22Rv1 (cell line): Measurements from ENCODE around the gene HEMGN.
A peak's percentile ranks its signal among the peaks of the same experiment; 100 is the strongest.

ENCODE experiments used
- H3K27ac ChIP-seq: fragments of 450-650 bp; 2 replicates; pipeline ENCODE4 v1.5.1; 2017
- CTCF ChIP-seq: fragments of 450-650 bp; IDR thresholded peaks from 2 replicates; pipeline ENCODE4 v1.5.1; 2017; ENCODE audit warnings: mild to moderate bottlenecking
- ZFX ChIP-seq: fragments of 450-650 bp; IDR thresholded peaks from 2 replicates; pipeline ENCODE4 v1.6.1; 2017; ENCODE audit warnings: antibody characterized with exemption, borderline replicate concordance

HEMGN gene

GRCh38 chr9:97924386-97924785, 13.6 kb downstream of the HEMGN start:
- no peak overlapping the region for H3K27ac ChIP-seq
- TF ChIP-seq CTCF = no peak
- TF ChIP-seq ZFX = no peak

GRCh38 chr9:97923529-97924108, 14.4 kb downstream of the HEMGN start:
- peak overlapping the region; percentile 94 for H3K27ac ChIP-seq
- TF ChIP-seq ZFX (no peak), CTCF (peak; percentile 92)

GRCh38 chr9:97921959-97922724, 15.8 kb downstream of the HEMGN start, which contains the start of gene TRMO:
TRMO (minus strand) TSS chr9:97922500; CDS start chr9:97922493, 7 bp downstream.
- H3K27ac ChIP-seq = peak within 1 kb of the TSS; percentile 94

GRCh38 chr9:97919217-97919813, 18.7 kb downstream of the HEMGN start:
- H3K27ac ChIP-seq = no peak overlapping the region
- TF ChIP-seq ZFX (no peak), CTCF (no peak)

More at GRCh38 chr9:97921959-97922724, 15.8 kb downstream of the HEMGN start, which contains the start of gene TRMO:
- TF ChIP-seq ZFX (no peak), CTCF (peak; percentile 76)

GRCh38 chr9:97918611-97919010, 19.4 kb downstream of the HEMGN start:
- H3K27ac ChIP-seq = no peak overlapping the region

GRCh38 chr9:97911970-97912369, 26.0 kb downstream of the HEMGN start:
- no peak overlapping the region for H3K27ac ChIP-seq
- no peak for TF ChIP-seq ZFX
- TF ChIP-seq CTCF = no peak

More at GRCh38 chr9:97918611-97919010, 19.4 kb downstream of the HEMGN start:
- TF ChIP-seq CTCF (no peak), ZFX (no peak)
